HEK293 (cell line): ENCODE data around the gene DZIP3.
"Not testable (repeated sequence)": the region's sequence is repeated elsewhere in the genome, so short reads cannot be mapped to it uniquely, and the experiment has no call there.

Experiments used
- CTCF ChIA-PET: fragments of 350-600 bp; formaldehyde crosslinking; extraction: SDS; loops from one replicate; lab custom pipeline; 2021; ENCODE audit warnings: antibody characterized with exemption; lab: Yijun Ruan, JAX
- POLR2A ChIA-PET: fragments of 300-600 bp; formaldehyde crosslinking; extraction: SDS; loops from one replicate; lab custom pipeline; 2020; ENCODE audit warnings: antibody characterized with exemption, inconsistent platforms; lab: Yijun Ruan, JAX
- H3K27ac ChIP-seq: fragments of 200-500 bp; sonication (Bioruptor generic); 2 replicates; pipeline ENCODE4 v1.5.1; 2014; ENCODE audit warnings: low read depth, low read length, control low read depth, inconsistent platforms; ENCODE audit errors: extremely low read depth
- H3K36me3 ChIP-seq, 2 experiments: fragments of 200-500 bp in 1 of 2; sonication (Bioruptor generic) in 1 of 2; 1 replicate in 1 of 2; 2 replicates in 1 of 2; pipeline ENCODE4 v1.5.1; 2014 to 2017; ENCODE audit warnings: inconsistent platforms in 2 of 2, low read length in 2 of 2; ENCODE audit not compliant: control insufficient read depth in 2 of 2, insufficient read depth in 1 of 2
- H3K4me1 ChIP-seq: fragments of 200-500 bp; sonication (Bioruptor generic); 2 replicates; pipeline ENCODE4 v1.5.1; 2014; ENCODE audit warnings: mild to moderate bottlenecking, low read length, inconsistent platforms; ENCODE audit not compliant: control insufficient read depth, insufficient read depth
- H3K4me3 ChIP-seq: 2 replicates; pipeline ENCODE4 v1.5.1; 2011; ENCODE audit warnings: low read depth, mild to moderate bottlenecking, control low read depth, low read length, moderate library complexity
- H3K9me3 ChIP-seq: fragments of 200-500 bp; sonication (Bioruptor generic); 2 replicates; pipeline ENCODE4 v1.5.1; 2014; ENCODE audit warnings: low read depth, low read length, inconsistent platforms; ENCODE audit not compliant: control insufficient read depth, insufficient read depth
- IKZF3 ChIP-seq: fragments of 450-650 bp; IDR thresholded peaks from 2 replicates; pipeline ENCODE4 v1.5.0; 2018; ENCODE audit warnings: missing biosample characterization, mild to moderate bottlenecking, missing genetic modification characterization, moderate library complexity
- MYNN ChIP-seq: fragments of 450-650 bp; formaldehyde crosslinking; IDR thresholded peaks from 2 replicates; pipeline ENCODE4 v1.5.1; 2016; ENCODE audit warnings: missing biosample characterization, missing genetic modification characterization, borderline replicate concordance
- YY1 ChIP-seq: fragments of 450-650 bp; formaldehyde crosslinking; IDR thresholded peaks from 2 replicates; pipeline ENCODE4 v1.5.1; 2018; ENCODE audit warnings: missing biosample characterization, missing genetic modification characterization
- ZNF112 ChIP-seq: fragments of 450-650 bp; formaldehyde crosslinking; IDR thresholded peaks from 2 replicates; pipeline ENCODE4 v1.5.0; 2017; ENCODE audit warnings: missing biosample characterization, missing genetic modification characterization
- ZNF132 ChIP-seq: fragments of 450-650 bp; formaldehyde crosslinking; IDR thresholded peaks from 2 replicates; pipeline ENCODE4 v1.5.1; 2017; ENCODE audit warnings: missing biosample characterization, missing genetic modification characterization, borderline replicate concordance
- ZNF146 ChIP-seq: fragments of 450-650 bp; formaldehyde crosslinking; IDR thresholded peaks from 2 replicates; pipeline ENCODE4 v1.5.1; 2016; ENCODE audit warnings: missing biosample characterization, missing genetic modification characterization
- ZNF157 ChIP-seq: fragments of 450-650 bp; formaldehyde crosslinking; IDR thresholded peaks from 2 replicates; pipeline ENCODE4 v1.5.1; 2016; ENCODE audit warnings: missing biosample characterization, missing genetic modification characterization
- ZNF211 ChIP-seq: fragments of 450-650 bp; formaldehyde crosslinking; IDR thresholded peaks from 2 replicates; pipeline ENCODE4 v1.5.1; 2016; ENCODE audit warnings: low read depth, missing biosample characterization, missing genetic modification characterization
- ZNF23 ChIP-seq: fragments of 450-650 bp; formaldehyde crosslinking; IDR thresholded peaks from 2 replicates; pipeline ENCODE4 v1.5.1; 2016; ENCODE audit warnings: missing biosample characterization, missing genetic modification characterization, borderline replicate concordance
- ZNF302 ChIP-seq: fragments of 450-650 bp; formaldehyde crosslinking; IDR thresholded peaks from 2 replicates; pipeline ENCODE4 v1.5.1; 2016; ENCODE audit warnings: missing biosample characterization, missing genetic modification characterization, low read depth
- ZNF311 ChIP-seq: fragments of 450-650 bp; formaldehyde crosslinking; IDR thresholded peaks from 2 replicates; pipeline ENCODE4 v1.5.1; 2017; ENCODE audit warnings: missing biosample characterization, missing genetic modification characterization, borderline replicate concordance
- ZNF354C ChIP-seq: fragments of 450-650 bp; formaldehyde crosslinking; IDR thresholded peaks from 2 replicates; pipeline ENCODE4 v1.5.1; 2016; ENCODE audit warnings: missing biosample characterization, missing genetic modification characterization, low read depth, borderline replicate concordance
- ZNF660 ChIP-seq: fragments of 450-650 bp; IDR thresholded peaks from 2 replicates; pipeline ENCODE4 v1.5.1; 2018; ENCODE audit warnings: missing biosample characterization, mild to moderate bottlenecking, missing genetic modification characterization
- ZNF664 ChIP-seq: fragments of 450-650 bp; formaldehyde crosslinking; IDR thresholded peaks from 2 replicates; pipeline ENCODE4 v1.5.1; 2016; ENCODE audit warnings: missing biosample characterization, missing genetic modification characterization
- ZSCAN30 ChIP-seq: fragments of 450-650 bp; IDR thresholded peaks from 2 replicates; pipeline ENCODE4 v1.5.1; 2018; ENCODE audit warnings: missing biosample characterization, mild to moderate bottlenecking, missing genetic modification characterization, moderate library complexity
- TF ChIP-seq, protein P1 (sequence below): fragments of 450-650 bp; IDR thresholded peaks from 2 replicates; pipeline ENCODE4 v1.5.1; 2018; ENCODE audit warnings: missing biosample characterization, missing genetic modification characterization
- TF ChIP-seq, protein P2 (sequence below): fragments of 450-650 bp; formaldehyde crosslinking; IDR thresholded peaks from 2 replicates; pipeline ENCODE4 v1.5.1; 2016; ENCODE audit warnings: missing biosample characterization, missing genetic modification characterization
- TF ChIP-seq, protein P3 (sequence below): fragments of 450-650 bp; formaldehyde crosslinking; IDR thresholded peaks from 2 replicates; pipeline ENCODE4 v1.5.1; 2017; ENCODE audit warnings: missing biosample characterization, missing genetic modification characterization

DZIP3 gene

DNA sequence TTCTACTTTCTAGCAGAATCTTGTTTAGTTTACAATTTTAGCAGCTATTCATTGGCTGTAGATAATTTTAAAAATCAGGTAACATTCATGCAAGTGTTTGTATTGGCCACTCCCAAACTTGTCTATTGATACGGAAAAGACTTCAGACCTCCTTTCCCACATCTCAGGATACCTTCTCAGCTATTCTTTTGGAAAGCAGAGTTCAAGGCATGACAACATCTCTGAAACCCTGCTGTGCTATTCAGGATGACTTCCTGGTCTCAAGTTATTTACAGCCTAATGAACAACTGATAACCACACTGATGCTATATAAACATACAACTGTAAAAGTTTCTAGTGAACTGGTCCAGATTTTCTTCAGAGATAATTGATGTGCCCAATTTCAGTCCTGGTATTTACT, 55.8 kb downstream of the DZIP3 start:
- TF ChIP-seq ZNF132 (tag by site-specific recombination) = no peak
- no peak for TF ChIP-seq ZNF23 (tag by site-specific recombination)
- TF ChIP-seq, protein P1, sequence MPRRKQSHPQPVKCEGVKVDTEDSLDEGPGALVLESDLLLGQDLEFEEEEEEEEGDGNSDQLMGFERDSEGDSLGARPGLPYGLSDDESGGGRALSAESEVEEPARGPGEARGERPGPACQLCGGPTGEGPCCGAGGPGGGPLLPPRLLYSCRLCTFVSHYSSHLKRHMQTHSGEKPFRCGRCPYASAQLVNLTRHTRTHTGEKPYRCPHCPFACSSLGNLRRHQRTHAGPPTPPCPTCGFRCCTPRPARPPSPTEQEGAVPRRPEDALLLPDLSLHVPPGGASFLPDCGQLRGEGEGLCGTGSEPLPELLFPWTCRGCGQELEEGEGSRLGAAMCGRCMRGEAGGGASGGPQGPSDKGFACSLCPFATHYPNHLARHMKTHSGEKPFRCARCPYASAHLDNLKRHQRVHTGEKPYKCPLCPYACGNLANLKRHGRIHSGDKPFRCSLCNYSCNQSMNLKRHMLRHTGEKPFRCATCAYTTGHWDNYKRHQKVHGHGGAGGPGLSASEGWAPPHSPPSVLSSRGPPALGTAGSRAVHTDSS = no peak
- no peak for TF ChIP-seq ZSCAN30 (tag by site-specific recombination)
- no peak for TF ChIP-seq YY1 (tag by site-specific recombination)
- TF ChIP-seq MYNN (tag by site-specific recombination) = no peak
- TF ChIP-seq ZNF146 (tag by site-specific recombination) = no peak
- no peak for TF ChIP-seq ZNF157 (tag by site-specific recombination)
- TF ChIP-seq, protein P2, sequence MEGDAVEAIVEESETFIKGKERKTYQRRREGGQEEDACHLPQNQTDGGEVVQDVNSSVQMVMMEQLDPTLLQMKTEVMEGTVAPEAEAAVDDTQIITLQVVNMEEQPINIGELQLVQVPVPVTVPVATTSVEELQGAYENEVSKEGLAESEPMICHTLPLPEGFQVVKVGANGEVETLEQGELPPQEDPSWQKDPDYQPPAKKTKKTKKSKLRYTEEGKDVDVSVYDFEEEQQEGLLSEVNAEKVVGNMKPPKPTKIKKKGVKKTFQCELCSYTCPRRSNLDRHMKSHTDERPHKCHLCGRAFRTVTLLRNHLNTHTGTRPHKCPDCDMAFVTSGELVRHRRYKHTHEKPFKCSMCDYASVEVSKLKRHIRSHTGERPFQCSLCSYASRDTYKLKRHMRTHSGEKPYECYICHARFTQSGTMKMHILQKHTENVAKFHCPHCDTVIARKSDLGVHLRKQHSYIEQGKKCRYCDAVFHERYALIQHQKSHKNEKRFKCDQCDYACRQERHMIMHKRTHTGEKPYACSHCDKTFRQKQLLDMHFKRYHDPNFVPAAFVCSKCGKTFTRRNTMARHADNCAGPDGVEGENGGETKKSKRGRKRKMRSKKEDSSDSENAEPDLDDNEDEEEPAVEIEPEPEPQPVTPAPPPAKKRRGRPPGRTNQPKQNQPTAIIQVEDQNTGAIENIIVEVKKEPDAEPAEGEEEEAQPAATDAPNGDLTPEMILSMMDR (tag by site-specific recombination) = no peak
- no peak for TF ChIP-seq IKZF3 (tag by site-specific recombination)
- TF ChIP-seq ZNF354C (tag by site-specific recombination) = no peak
- no peak for TF ChIP-seq ZNF664 (tag by site-specific recombination)
- TF ChIP-seq ZNF112 (tag by site-specific recombination) = no peak
- no peak for TF ChIP-seq ZNF311 (tag by site-specific recombination)
- no peak for TF ChIP-seq ZNF660
- no peak for TF ChIP-seq ZNF302 (tag by site-specific recombination)
- TF ChIP-seq, all 188 proteins: peak for 0
- CTCF ChIA-PET = interaction anchor here (0.6 kb wide), 1 partner anchor 405 kb away, joined by 3 read pairs; no protein-coding TSS in a partner anchor
- H3K4me3 ChIP-seq = no peak overlapping the region
- POLR2A ChIA-PET = no interaction called here
- H3K9me3 ChIP-seq = no peaks in the 10 kb centered on the region
- H3K4me1 ChIP-seq = no peaks in the 10 kb centered on the region
- no peak overlapping the region for H3K27ac ChIP-seq
- H3K36me3 ChIP-seq = peaks cover 0 to 47% of the 10 kb centered on the region in 2 experiments; a peak in 1 of 3 replicates

DNA sequence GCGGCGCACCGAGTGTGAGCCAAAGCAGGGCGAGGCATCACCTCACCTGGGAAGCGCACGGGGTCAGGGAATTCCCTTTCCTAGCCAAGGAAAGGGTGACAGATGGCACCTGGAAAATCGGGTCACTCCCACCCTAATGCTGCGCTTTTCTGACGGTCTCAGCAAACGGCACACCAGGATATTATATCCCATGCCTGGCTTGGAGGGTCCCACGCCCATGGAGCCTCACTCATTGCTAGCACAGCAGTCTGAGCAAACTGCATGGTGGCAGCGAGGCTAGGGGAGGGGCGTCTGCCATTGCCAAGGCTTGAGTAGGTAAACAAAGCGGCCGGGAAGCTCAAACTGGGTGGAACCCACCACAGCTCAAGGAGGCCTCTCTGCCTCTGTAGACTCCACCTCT, 66.1 kb downstream of the DZIP3 start:
- H3K4me3 ChIP-seq = not testable (repeated sequence)

DNA sequence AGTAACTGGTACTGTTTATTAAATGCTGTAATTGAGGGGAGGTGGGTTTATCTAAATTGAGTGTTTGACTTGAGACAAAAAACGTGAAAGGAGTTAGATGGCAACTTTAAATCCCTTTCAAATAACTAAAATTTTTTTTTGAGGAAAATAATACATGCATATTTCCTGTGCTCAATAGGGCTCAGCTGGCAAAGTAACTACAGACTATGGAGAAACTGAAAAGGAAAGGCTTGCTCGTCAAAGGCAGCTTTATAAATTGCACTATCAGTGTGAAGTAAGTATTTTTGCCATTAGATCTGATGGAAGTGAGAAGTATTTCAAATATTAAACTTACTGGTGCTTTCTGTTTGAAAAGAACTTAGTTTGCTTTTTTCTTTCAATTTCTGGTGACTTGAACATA, 72.2 kb downstream of the DZIP3 start:
- Histone ChIP-seq H3K27ac (no peak overlapping the region), H3K36me3 (peaks cover 0 to 18% of the 10 kb centered on the region in 2 experiments; a peak in 1 of 3 replicates), H3K9me3 (no peaks in the 10 kb centered on the region), H3K4me3 (no peak overlapping the region), H3K4me1 (no peaks in the 10 kb centered on the region)
- TF ChIP-seq ZNF211 (no peak), ZNF660 (no peak), ZNF302 (tag by site-specific recombination) (no peak)
- TF ChIP-seq, protein P3, sequence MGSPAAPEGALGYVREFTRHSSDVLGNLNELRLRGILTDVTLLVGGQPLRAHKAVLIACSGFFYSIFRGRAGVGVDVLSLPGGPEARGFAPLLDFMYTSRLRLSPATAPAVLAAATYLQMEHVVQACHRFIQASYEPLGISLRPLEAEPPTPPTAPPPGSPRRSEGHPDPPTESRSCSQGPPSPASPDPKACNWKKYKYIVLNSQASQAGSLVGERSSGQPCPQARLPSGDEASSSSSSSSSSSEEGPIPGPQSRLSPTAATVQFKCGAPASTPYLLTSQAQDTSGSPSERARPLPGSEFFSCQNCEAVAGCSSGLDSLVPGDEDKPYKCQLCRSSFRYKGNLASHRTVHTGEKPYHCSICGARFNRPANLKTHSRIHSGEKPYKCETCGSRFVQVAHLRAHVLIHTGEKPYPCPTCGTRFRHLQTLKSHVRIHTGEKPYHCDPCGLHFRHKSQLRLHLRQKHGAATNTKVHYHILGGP (tag by site-specific recombination) = no peak
- ChIA-PET CTCF (interaction anchor here (0.8 to 1.6 kb wide), 7 partner anchors 10 to 357 kb away, joined by 3 to 7 read pairs (median 5); no protein-coding TSS in a partner anchor), POLR2A (no interaction called here)

More for the DNA sequence above, 66.1 kb downstream of the DZIP3 start:
- POLR2A ChIA-PET, H3K4me1 ChIP-seq, H3K9me3 ChIP-seq, H3K27ac ChIP-seq, CTCF ChIA-PET: not testable (repeated sequence)
- H3K36me3 ChIP-seq = peaks cover 0 to 39% of the 10 kb centered on the region in 2 experiments; a peak in 1 of 3 replicates
